ENCODE measurements around the gene PHKG2. TPM values are rescaled to one million over a fixed set of nuclear protein-coding genes. Genes with fewer than 3 reads are reported as not detected.

Gene PHKG2
- total RNA-seq, 1 experiment from 2014 or later, result 57.7 TPM

Other genes starting within 250 kb of the PHKG2 start
- gene ZNF768, start 221.9 kb upstream of the PHKG2 start, total RNA-seq (2014; rRNA removed; shearing (Covaris generic)), result 43.7 and 61.6 TPM in 2 replicates
- 2.0 and 2.5 TPM in 2 replicates for gene ZNF747, start 213.6 kb upstream of the PHKG2 start, total RNA-seq (2014; rRNA removed; shearing (Covaris generic))
- gene ZNF764, start 190.1 kb upstream of the PHKG2 start, total RNA-seq (2014; rRNA removed; shearing (Covaris generic)), result 7.3 and 8.1 TPM in 2 replicates
- 6.9 and 11.9 TPM in 2 replicates for gene ZNF688, start 176.7 kb upstream of the PHKG2 start, total RNA-seq (2014; rRNA removed; shearing (Covaris generic))
- gene ZNF785, start 162.7 kb upstream of the PHKG2 start, total RNA-seq (2014; rRNA removed; shearing (Covaris generic)), result not detected in 2 replicates
- 11.7 and 16.6 TPM in 2 replicates for gene ZNF689, start 138.0 kb upstream of the PHKG2 start, total RNA-seq (2014; rRNA removed; shearing (Covaris generic))
- 9.1 and 13.7 TPM in 2 replicates for gene PRR14, start 97.5 kb upstream of the PHKG2 start, total RNA-seq (2014; rRNA removed; shearing (Covaris generic))
- gene FBRS, start 90.0 kb upstream of the PHKG2 start, total RNA-seq (2014; rRNA removed; shearing (Covaris generic)), result 16.0 and 24.9 TPM in 2 replicates
- 9.3 and 11.4 TPM in 2 replicates for gene SRCAP, start 49.3 kb upstream of the PHKG2 start, total RNA-seq (2014; rRNA removed; shearing (Covaris generic))
- gene CFAP119, start 13.6 kb downstream of the PHKG2 start, total RNA-seq (2014; rRNA removed; shearing (Covaris generic)), result 6.5 and 10.5 TPM in 2 replicates
- gene RNF40, start 13.9 kb downstream of the PHKG2 start, total RNA-seq (2014; rRNA removed; shearing (Covaris generic)), result 105 and 107 TPM in 2 replicates
- gene ZNF629, start 38.8 kb downstream of the PHKG2 start, total RNA-seq (2014; rRNA removed; shearing (Covaris generic)), result 20.5 and 20.8 TPM in 2 replicates
- 57.3 and 60.8 TPM in 2 replicates for gene BCL7C, start 145.7 kb downstream of the PHKG2 start, total RNA-seq (2014; rRNA removed; shearing (Covaris generic))
- gene CTF1, start 148.2 kb downstream of the PHKG2 start, total RNA-seq (2014; rRNA removed; shearing (Covaris generic)), result 1.9 and 2.3 TPM in 2 replicates
- 18.7 and 32.5 TPM in 2 replicates for gene FBXL19, start 175.1 kb downstream of the PHKG2 start, total RNA-seq (2014; rRNA removed; shearing (Covaris generic))
- 46.4 and 50.8 TPM in 2 replicates for gene ORAI3, start 200.6 kb downstream of the PHKG2 start, total RNA-seq (2014; rRNA removed; shearing (Covaris generic))
- gene SETD1A, start 209.3 kb downstream of the PHKG2 start, total RNA-seq (2014; rRNA removed; shearing (Covaris generic)), result 3.5 and 3.8 TPM in 2 replicates
- gene HSD3B7, start 236.8 kb downstream of the PHKG2 start, total RNA-seq (2014; rRNA removed; shearing (Covaris generic)), result 30.4 and 33.8 TPM in 2 replicates